ENCODE measurements around the gene PKDREJ. TPM values are rescaled to one million over a fixed set of nuclear protein-coding genes. Genes with fewer than 3 reads are reported as not detected.

PKDREJ gene
- total and polyA plus RNA-seq, 2 of the 4 experiments (the other 2 are of a cell fraction): 0.02 TPM; not detected in 1

- ChIA-PET CTCF (no interaction called here), POLR2A (ENCODE audit: unreplicated experiment) (no interaction called here)
- H2BK120ac ChIP-seq (ENCODE audit: low read depth, low read length): no peak overlapping the region
- no peaks in the 10 kb centered on the region for H3K27me3 ChIP-seq (ENCODE audit: control insufficient read depth, insufficient read depth, low read length)
- H2BK5ac ChIP-seq (ENCODE audit: low read depth, low read length, poor library complexity, severe bottlenecking): no peak overlapping the region
- 0 out of 2 replicates have a peak, but pooled peaks cover 1% of the 10 kb centered on the region for H4K20me1 ChIP-seq (ENCODE audit: insufficient read depth, low read length)
- H4K8ac ChIP-seq (ENCODE audit: low read depth in 2 of 2, low read length in 2 of 2): no peak overlapping the region
- no peaks in the 10 kb centered on the region for H3K9me3 ChIP-seq (ENCODE audit: control insufficient read depth, insufficient read depth, low read length)
- TF ChIP-seq RCOR1 (IDR thresholded peaks at IDR 0.05; ENCODE audit: insufficient replicate concordance, low read length) (no peak), BHLHE40 (IDR thresholded peaks at IDR 0.05; ENCODE audit: low read depth, low read length) (no peak), CHD1 (IDR thresholded peaks at IDR 0.05; ENCODE audit: low read depth, low read length) (no peak), RAD21 (IDR thresholded peaks at IDR 0.05; ENCODE audit: low read length) (no peak), SMC3 (IDR thresholded peaks at IDR 0.05; ENCODE audit: low read depth, low read length) (no peak), ELK1 (IDR thresholded peaks at IDR 0.05; ENCODE audit: borderline replicate concordance, low read depth, low read length) (no peak), USF2 (IDR thresholded peaks at IDR 0.05; ENCODE audit: low read depth, low read length) (no peak), NFE2L2 (IDR thresholded peaks at IDR 0.05; ENCODE audit: low read depth, low read length) (no peak), FOS (IDR thresholded peaks at IDR 0.05; ENCODE audit: low read depth, low read length) (no peak), CEBPB (IDR thresholded peaks at IDR 0.05; ENCODE audit: low read depth, low read length) (no peak), MAZ (IDR thresholded peaks at IDR 0.05; ENCODE audit: borderline replicate concordance, low read depth, low read length) (no peak), MAFK (IDR thresholded peaks at IDR 0.05; ENCODE audit: low read depth, low read length) (no peak), RFX5 (IDR thresholded peaks at IDR 0.05; ENCODE audit: low read depth, low read length) (no peak)
- no peak overlapping the region for H2AK9ac ChIP-seq (replicated peaks; ENCODE audit: low read depth, low read length, poor library complexity)
- no peak overlapping the region for H3K4ac ChIP-seq (ENCODE audit: low read depth, low read length)
- H3K36me3 ChIP-seq (ENCODE audit: control insufficient read depth, insufficient read depth, low read length): peaks cover 62% of the 10 kb centered on the region
- peaks cover 2% of the 10 kb centered on the region; the same call in 1 of the 2 replicates for H3K4me1 ChIP-seq (ENCODE audit: control insufficient read depth, insufficient read depth, low read length)
- BruUV-seq (replicated peaks): no TSS peak
- dilution Hi-C loops (cut with HindIII; ENCODE audit: low sequenced_read_pairs, unreplicated experiment): no loop called here
- no peak overlapping the region for H3K4me2 ChIP-seq (ENCODE audit: low read depth, low read length)
- H3K4me3 ChIP-seq (ENCODE audit: insufficient read depth, low read depth, low read length): no peak overlapping the region
- in situ Hi-C loops (cut with MboI; ENCODE audit: low sequenced_read_pairs): no loop called here
- DNase-seq: no peak
- H3K56ac ChIP-seq (ENCODE audit: extremely low read depth, insufficient read depth, low read length): no peak overlapping the region
- no peak overlapping the region for H3K9ac ChIP-seq (ENCODE audit: low read depth, low read length)
- intact Hi-C loops (cut with micrococcal nuclease): no loop called here
- no peak for ATAC-seq (ENCODE audit: low read depth)
- H4K5ac ChIP-seq (ENCODE audit: low read depth, low read length): no peak overlapping the region
- no peak overlapping the region for H3K18ac ChIP-seq (ENCODE audit: low read depth, low read length)
- H2AK5ac ChIP-seq (ENCODE audit: low read depth, low read length): no peak overlapping the region
- 100% methylated on average over 3 of the region's 8 CpGs; no CpG with 5 or more reads in 1 of the 2 experiments for WGBS, 2 experiments (ENCODE audit: extremely low coverage in 2 of 2, insufficient read length in 1 of 2)
- H3K23ac ChIP-seq (ENCODE audit: low read depth, low read length): no peak overlapping the region
- no peak overlapping the region for H2BK20ac ChIP-seq (ENCODE audit: low read depth, low read length)
- no peak overlapping the region for H4K91ac ChIP-seq (ENCODE audit: insufficient read depth, low read depth, low read length)
- H3K27ac ChIP-seq (ENCODE audit: insufficient read depth, low read length): no peak overlapping the region
- peaks cover 5 to 8% of the 10 kb centered on the region in 2 experiments for H3K79me1 ChIP-seq (ENCODE audit: low read depth in 1 of 2, low read length in 2 of 2)
- H2AFZ ChIP-seq (replicated peaks; ENCODE audit: low read length, poor library complexity): no peak overlapping the region
- no peak overlapping the region for H3K14ac ChIP-seq (replicated peaks; ENCODE audit: low read depth, low read length)
- H3K9me1 ChIP-seq (ENCODE audit: insufficient read depth, low read length): peaks cover 2% of the 10 kb centered on the region
- no peak overlapping the region for H2BK15ac ChIP-seq (ENCODE audit: low read depth, low read length)
Observed at GRCh38 chr22:46274381-46274780, 11.2 kb upstream of the PKDREJ start.
